Stimulated activated CD8-positive, alpha-beta memory T cell treated with anti-CD3 and anti-CD28 coated beads, Interleukin-15, amount 100 ng/mL, for 4 hours (primary cell): ENCODE data around the gene AARS2.

Experiments
- DNase-seq, 2 donors: peaks; one replicate each; pipeline ENCODE4 v3.0.0-alpha.2; 2020; ENCODE audit warnings: low read depth in 2 of 2

Gene AARS2

DNA sequence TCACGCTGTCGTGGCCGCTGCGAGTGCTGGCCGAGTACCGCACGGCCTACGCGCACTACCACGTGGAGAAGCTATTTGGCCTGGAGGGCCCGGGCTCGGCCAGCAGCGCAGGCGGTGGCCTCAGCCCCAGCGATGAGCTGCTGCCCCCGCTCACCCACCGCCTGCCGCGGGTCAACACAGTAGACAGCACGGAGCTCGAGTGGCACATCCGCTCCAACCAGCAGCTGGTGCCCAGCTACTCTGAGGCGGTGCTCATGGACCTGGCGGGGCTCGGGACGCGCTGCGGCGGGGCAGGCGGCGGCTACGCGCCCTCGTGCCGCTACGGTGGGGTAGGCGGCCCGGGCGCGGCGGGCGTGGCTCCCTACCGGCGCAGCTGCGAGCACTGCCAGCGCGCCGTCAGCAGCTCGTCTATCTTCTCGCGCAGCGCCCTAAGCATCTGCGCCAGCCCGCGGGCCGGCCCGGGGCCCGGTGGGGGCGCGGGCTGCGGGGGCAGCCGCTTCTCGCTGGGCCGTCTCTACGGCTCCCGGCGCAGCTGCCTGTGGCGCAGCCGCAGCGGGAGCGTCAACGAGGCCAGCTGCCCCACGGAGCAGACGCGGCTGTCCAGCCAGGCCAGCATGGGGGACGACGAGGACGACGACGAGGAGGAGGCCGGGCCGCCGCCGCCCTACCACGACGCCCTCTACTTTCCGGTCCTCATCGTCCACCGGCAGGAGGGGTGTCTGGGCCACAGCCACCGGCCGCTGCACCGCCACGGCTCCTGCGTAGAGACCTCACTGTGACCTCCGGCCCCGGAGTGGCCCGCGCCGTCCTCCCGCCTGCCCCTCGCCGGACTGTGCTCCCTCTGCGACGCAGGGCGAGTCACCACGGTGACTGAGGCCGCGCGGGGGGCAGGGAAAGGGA lies 37.1 kb downstream of the AARS2 start:
- DNase-seq, result no peak

DNA sequence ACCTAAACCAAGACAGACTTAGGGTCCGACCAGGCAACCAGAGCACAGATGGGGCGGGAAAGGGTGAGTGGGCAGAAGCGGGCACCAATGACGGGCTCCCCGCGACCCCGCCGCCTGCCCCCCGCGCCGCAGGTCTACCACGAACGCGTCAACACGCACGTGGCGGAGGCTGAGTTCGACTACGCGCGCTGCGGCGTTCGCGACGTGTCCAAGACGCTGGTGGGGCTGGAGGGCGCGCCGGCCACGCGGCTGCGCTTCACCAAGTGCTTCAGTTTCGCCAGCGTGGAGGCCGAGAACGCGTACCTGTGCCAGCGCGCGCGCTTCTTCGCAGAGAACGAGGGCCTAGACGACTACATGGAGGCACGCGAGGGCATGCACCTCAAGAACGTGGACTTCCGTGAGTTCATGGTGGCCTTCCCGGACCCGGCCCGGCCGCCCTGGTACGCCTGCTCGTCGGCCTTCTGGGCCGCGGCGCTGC lies 37.8 kb downstream of the AARS2 start:
- DNase-seq, result no peak

DNA sequence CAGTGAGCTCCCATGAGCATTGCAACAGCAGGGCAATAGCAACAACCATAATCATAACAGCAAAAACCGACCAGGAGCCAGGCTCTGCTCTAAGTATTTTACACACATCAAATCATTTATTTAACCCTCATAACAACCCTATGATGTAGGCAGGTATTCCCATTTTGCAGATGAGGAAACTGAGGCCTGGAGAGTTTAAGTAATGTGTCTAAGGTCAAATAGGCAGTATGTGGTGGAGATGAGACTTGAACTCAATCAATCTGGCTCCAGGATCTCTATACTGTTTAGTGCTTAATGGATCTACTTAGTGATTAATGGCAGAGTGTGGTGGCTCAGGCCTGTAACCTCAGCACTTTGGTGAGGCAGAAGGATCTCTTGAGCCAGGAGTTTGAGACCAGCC lies 39.5 kb downstream of the AARS2 start:
- no peak for DNase-seq

DNA sequence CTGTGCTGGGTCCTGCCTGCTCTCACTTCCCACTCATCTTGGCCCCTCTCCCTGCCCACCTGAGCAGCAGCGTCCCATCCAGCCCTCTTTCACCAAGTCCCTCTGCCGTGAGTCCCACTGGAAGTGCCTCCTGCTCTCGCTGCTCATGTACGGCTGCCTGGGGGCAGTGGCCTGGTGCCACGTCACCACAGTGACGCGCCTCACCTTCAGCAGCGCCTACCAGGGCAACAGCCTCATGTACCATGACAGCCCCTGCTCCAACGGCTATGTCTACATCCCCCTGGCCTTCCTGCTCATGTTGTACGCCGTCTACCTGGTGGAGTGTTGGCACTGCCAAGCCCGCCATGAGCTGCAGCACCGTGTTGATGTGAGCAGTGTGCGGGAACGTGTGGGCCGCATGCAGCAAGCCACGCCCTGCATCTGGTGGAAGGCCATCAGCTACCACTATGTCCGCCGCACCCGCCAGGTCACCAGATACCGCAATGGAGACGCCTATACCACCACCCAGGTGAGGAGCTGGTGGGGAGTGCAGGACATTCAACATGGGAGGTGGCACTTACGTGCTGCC lies 40.1 kb downstream of the AARS2 start:
- DNase-seq, result no peak

DNA sequence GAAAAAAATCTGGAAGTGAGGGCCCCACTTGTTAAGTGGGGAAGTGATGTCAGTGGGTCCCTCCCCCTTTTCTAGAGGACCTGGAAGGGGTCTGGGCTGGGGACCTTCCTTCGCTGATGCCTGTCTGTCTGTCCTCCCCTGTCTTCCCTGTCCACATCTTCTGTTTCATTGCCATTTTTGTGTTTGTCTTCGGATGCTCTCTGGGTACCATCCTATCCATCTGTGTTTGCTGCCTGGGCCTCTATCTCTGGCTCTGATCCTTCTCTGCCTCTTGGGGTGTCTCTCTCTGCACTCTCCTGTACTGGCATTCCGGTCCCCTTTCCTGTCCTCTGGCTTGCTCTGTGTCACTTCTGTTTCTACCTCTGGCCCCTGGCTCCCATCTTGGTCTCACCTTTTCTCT lies 40.6 kb downstream of the AARS2 start:
- no peak for DNase-seq

DNA sequence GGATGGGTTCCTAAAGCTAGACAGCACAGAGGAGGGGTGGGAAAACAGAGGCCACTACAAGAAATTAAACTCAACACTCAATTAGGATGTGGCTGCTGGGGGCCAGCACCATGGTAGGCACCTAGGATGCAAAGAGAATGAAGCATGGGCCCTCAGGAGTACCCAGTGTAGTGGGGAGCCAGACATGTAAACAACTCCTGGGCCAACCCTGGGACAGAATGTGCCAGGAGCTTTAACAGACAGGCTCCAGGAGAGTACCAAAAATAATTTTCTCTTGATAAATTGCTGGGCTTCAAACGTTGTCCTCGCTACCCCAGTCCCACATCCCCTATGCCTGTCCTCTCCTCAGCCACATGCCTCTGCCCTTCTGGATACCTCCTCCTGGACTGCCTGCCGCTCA lies 41.2 kb downstream of the AARS2 start:
- DNase-seq, result no peak

DNA sequence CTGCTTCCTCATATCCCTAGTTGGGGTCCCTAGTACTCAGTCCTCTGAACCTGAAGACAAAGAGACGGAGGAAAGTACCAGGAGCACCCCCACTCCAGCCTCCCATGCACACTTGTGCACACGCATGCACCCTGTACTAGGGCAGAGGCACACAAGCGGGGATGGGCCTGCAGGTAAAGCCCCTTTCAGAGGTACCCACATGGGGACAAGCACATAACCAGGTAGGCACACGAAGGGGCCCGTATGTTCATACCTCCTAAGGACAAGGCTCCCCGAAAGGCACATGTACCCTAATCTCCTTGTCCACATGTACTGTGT lies 41.8 kb downstream of the AARS2 start:
- no peak for DNase-seq

DNA sequence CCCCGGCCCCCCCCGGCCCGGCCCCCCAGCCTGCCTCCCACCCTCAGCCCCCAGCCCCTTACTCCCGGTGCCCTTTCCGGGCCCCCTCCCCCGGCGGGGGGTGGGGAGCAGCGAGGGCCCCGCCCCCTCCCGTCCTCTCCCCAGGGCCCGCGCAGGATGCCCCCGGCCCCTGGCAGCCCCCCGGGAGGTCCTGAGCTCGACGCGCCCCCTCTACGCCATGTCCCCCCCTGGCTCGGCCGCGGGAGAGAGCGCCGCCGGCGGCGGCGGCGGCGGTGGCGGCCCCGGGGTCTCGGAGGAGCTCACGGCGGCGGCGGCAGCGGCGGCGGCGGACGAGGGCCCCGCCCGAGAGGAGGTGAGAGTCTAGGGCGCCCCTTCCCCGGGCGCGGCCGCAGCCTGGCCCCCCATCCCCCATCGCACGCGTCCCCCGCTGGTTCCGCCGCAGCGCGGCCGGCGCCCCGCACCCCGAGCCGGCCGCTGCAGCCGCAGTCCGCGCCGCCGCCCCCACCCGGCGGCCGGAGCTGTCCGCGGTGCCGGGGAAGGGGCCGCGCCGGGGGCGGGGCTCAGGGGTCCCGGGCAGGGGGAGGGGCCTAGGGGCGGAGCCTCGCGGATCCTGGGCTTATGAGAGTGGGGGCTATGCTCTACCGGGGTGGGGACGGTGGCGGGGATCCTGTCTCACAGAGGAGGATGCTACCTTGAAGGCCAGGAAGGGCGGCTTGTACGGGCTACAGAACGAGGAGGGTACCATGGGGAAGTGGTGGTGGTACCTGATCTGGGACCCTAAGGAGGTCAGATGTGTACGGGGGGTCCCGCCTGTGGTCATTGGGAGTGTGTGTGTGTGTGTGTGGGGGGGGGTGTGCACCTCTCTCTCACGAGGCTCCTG lies 42.4 kb downstream of the AARS2 start:
- DNase-seq, result no peak

DNA sequence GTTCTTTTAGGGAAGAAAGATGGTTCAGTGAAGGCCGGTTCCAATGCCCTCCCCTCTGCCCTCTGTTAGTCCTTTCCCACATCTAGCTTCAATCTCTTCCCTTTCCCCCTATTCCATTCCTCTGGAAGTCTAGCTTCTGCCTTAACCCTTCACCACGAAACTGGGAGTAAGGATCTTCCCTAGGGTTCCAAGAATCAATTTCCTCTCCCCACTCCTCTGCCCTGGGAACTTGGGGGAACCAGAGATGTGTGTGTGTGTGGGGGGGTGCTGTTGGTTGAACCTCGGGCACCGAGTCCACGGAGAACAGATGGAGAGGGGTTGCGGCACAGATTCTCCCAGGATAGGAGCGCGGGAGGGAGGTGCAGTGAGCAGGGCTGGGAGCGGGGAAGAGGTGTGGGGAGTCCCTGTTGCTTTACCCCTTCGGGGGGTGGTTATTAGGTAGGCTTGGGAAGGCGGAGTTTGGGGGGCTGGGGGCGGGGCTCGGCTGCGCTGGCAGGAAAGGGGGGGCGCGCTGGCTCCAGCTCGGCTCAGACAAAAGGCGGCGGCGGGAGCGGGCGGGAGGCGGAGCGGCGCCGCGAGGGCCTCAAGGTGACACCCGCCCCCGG lies 43.1 kb downstream of the AARS2 start, which contains the start of gene TMEM151B:
TMEM151B (plus strand) TSS at position 530 of the 605 bp plus-strand sequence. CDS start 293 bp downstream, outside the sequence.
- DNase-seq, result no peak

DNA sequence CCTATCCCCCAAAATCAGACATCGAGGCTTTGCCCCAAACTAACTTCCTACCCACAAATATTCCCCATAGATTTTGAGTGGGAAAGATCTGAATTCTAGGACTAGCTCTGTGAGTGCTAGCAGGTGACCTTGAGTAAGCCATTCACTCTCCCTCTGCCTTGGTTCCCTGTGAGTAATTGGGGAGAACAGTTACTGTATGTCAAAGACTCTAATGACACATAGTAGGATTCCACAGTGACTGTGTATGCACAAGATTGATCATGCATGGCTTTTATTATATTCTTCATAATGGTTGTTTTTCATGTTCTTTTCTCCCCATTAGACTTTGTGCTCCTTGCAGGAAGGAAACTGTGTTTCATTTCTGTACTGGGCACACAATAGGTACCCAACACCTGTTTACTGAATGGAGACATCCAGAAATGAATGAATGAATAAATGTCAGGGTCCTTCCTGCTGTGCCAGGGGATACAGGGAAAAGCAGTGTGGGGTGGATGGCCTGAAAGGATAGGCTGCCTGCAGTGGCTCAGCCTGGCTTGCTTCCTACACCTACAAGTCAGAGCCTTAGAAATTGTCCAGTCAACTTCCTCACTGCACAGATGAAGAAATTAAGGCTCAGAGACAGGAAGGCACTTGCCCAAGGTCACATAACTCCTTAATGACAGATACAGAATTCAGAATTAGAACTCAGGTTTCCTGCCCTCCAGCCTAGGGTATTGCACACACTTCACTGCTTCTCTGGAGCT lies 43.8 kb downstream of the AARS2 start:
- DNase-seq, result no peak

DNA sequence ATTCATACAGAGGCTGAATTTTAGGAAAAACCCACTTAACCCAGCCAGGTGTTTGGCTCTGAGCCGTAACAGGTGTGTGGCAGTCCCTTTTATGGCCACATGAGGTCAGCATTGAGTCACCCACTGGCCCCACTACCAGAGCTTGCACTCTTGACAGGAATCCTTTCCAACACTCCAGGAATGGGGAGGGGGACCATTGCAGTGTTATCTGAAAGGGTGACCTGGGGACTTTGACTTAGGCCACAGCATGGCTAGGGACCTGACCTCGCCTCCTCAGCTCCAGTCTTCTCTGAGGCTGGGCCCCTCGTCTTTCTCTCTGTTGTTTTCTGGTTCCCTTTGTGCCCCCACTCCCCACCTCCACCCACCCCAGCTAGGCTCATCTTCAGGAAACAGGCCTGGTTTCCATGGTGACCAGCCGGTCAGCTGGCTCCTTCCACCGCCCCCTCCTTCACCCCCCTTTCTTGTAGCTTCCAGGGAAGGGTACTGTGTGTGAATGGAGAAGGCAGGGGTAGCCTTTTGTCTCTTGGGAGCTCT lies 45.0 kb downstream of the AARS2 start:
- no peak for DNase-seq

DNA sequence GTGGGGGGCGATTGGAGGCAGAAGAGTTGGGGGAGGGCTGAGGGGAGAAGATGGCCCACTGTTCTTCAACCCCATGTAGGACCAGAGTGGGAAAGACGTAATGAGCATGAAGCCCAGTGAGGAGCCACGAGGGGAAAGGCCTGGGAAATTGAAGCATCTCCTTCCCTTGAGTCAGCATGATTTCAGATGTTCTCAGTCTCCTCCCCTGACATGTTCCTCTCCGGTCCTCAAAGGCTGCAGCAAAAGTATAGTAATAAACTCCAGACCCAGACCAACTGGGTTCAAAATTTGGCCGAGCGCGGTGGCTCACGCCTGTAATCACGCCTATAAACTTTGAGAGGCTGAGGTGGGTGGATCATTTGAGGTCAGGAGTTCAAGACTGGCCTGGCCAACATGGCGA lies 45.9 kb downstream of the AARS2 start:
- no peak for DNase-seq

DNA sequence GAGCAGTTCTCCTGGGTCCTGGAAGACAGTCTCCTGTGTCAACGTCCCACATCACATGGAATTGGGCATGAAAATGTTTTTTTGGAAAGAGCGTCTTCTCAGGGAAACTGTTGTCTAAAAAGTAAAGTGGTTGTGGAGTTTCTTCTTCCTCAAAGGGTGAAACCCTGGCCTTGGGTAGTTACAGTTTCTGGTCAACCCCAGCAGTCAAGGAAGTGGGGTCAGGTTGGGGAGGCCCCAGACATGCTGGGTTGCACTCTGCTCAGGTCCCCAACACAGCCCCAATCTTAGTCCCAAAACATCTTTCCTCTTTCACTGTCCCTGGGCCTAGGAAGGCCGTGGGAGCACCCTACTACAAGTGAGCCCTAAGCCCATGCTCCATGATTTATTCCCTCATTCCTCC lies 46.8 kb downstream of the AARS2 start:
- DNase-seq, result no peak

DNA sequence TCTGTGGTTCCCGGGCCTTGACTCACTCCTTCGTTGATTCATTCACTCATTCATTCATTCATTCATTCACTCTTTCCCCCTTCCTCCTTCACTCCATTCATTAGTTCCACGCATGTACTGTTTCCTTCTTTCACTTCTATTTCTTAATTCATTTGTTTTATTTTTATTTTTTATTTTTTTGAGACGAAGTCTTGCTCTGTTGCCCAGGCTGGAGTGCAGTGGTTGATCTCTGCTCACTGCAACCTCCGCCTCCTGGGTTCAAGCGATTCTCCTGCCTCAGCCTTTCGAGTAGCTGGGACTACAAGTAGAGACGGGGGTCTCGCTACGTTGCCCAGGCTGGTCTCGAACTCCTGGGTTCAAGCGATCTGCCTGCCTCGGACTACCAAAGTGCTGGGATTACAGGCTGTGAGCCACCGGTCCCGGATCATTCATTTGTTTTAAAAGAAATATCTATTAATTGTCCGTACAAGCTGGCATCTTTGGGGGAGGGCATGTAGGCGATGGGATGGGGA lies 47.4 kb downstream of the AARS2 start:
- DNase-seq, result no peak

DNA sequence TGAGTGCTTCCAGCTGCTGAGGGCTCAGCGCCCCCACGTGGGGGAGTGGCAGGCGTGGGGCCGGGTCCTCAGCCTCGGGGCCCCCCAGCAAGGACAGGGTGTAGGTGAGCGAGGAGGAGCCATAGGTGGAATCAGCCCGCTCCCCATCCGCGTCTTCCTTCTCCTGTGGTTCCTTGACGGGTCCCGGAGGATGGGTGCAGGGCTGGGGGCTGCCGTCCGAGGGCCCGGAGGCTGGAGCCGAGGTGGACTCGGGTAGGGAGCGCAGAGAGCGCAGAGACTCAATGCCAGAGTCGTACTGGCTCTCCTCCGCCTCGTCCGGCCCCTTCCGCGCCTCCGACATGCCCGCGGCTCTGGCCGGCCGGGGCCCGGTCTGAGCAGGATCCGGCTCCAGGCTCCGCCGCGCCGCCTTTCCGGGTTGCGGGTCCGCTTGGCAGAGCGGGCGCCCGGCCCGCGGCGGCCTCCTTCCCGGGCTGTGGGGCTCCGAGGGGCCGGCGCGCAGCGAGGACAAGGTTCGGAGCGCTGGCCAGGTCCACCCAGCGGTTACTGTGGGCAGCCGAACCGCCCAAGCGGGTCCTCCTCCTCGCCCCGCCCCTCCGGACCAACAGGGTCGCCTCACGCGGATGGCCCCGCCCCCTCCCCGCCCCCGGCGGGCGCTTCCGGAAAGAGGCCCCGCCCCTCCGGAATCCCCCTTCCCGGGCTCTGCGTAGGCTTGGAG lies 48.0 kb downstream of the AARS2 start, which contains the start of gene NFKBIE:
NFKBIE (minus strand) TSS at position 545 of the 715 bp plus-strand sequence; CDS start at position 340, 205 bp downstream.
- peak; percentile 89 to 94 for DNase-seq

DNA sequence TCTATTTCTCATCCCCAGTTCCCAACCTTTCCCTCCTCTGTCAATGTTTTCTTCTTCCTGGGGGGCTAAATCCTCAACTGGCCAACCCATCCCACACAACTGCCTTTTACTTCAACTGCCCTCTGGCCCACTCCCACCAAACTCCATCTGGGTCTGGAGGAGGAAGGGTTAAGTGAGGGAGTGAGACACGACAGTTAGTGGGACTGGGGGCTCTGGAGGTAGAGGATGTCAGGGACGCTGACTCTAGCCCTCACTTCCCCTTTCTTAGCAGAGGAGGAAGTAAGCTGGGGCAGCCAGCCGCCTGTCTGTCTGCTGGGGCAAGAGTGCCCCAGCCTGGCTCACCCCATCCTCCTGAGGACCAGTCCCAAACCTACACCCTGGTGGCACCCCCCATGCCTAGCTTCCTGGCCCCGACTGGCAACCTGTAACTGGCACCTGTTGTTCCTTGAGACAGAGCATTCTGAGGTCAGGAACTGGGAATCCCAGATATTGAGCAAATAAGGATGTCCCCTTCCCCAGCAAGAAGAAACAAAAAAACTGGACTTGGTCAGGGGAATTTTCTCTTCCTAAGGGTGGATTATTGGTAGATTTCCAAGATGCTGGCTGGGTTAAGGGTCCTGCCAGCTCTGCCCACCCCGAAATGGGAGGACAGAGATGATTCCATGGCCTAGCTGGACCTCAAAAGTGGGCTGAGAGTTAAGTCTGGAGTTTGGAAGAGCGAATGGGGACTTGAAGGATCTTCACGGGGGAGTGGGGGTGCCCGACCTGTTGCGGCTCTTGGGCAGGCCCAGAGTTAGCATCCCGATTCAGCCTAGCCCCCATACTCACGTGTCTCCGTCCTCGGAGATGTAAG lies 48.8 kb downstream of the AARS2 start:
- DNase-seq, result no peak

DNA sequence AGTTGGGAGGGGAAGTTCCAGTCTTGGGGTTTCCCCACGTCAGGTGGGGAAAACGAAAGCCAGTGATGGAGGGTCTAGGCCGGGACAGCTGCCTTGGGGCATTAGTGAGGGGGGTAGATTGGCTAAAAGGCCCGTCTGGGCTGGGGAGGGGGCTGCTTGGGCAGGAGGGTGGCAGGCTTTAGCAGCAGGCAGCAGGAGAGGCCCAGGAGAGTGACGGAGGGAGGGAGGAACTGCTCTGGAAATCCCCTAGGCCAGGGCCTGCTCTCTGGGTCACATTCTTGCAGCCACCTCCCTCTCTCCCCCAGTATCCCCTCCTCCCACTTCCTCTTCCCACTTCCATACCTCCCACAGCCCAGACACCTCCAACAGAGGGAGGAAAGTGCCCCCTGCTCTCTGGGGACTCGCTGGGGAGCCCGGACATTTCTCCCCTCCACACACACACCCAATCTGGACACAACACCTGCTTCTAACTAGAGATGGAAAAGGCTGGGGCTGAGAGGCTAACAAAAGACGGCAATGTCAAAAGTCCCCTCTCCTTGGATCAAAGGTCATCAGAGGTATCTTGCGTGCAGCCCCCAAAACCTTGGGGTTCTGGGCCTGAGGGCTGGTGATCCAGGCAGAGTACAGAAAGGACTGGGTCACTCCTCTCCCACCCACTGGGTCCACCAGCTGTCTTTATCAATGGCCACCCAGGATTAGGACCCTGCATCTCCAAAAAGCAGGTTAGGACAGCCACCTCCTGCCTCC lies 49.6 kb downstream of the AARS2 start:
- DNase-seq, result no peak
